Neural progenitor cell (in vitro differentiated cells): Measurements from ENCODE around the gene MRPL40.

ENCODE experiments used
- CTCF ChIP-seq: fragments of 200-600 bp; sonication (generic); IDR thresholded peaks from 2 replicates; pipeline ENCODE4 v1.5.1; 2017; ENCODE audit warnings: antibody characterized with exemption, mild to moderate bottlenecking
- EZH2 ChIP-seq: fragments of 200-600 bp; sonication (generic); IDR thresholded peaks from 2 replicates; pipeline ENCODE4 v1.6.1; 2017; ENCODE audit warnings: antibody characterized with exemption, mild to moderate bottlenecking, moderate library complexity
- EZH2phosphoT487 ChIP-seq: fragments of 200-600 bp; sonication (generic); IDR thresholded peaks from 2 replicates; pipeline ENCODE4 v1.6.1; 2017; ENCODE audit warnings: antibody characterized with exemption

GRCh38 chr22:19447330-19448075 is 15.2 kb downstream of the MRPL40 start, which contains the start of gene C22orf39:
- TF ChIP-seq CTCF (no peak), EZH2phosphoT487 (no peak), EZH2 (peak; percentile 48)
